Stimulated activated CD8-positive, alpha-beta memory T cell treated with anti-CD3 and anti-CD28 coated beads, Interleukin-2, amount 100 ng/mL, for 1 hour (primary cell): Measurements from ENCODE around the gene PRDM16.

ENCODE experiments used
- DNase-seq, 2 donors: peaks; one replicate each; pipeline ENCODE4 v3.0.0-alpha.2; 2020; ENCODE audit warnings: low read depth in 2 of 2

PRDM16 gene

DNA sequence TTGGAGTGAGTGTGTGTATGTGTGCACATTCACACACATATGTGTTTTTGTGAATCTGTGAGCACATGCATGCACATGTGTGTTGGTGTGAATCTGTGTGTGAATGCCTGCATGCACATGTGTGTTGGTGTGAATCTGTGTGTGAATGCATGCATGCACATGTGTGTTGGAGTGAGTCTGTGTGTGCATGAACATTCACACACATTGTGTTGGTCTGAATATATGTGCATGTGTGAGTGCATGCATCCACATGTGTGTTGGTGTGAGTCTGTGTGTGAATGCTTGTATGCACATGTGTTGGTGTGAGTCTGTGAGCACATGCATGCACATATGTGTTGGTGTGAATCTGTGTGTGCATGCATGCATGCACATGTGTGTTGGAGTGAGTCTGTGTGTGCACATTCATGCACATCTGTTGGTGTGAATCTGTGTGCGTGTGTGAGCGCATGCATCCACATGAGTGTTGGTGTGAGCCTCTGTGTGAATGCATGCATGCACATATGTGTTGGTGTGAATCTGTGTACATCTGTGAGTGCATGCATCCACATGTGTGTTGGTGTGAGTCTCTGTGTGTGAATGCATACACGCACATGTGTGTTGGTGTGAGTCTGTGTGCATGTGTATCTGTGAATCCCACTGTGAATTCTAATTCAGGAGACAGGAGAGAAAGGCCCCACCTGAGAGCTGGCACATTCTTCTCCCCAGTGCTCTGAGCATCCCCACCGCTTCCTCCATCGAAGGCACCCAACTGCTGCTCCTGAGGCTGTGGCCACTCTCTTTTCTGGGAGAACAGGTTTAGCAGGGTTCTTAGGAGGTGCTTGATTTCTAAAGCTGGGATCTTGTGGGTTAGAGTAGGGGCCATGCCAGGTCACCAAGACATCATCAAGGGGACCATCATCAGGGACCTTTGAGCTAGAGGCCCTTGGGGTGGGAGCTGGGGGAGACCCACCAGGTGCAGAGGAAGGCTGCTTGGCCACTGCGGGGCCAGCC lies 267.9 kb downstream of the PRDM16 start:
- DNase-seq: no peak

DNA sequence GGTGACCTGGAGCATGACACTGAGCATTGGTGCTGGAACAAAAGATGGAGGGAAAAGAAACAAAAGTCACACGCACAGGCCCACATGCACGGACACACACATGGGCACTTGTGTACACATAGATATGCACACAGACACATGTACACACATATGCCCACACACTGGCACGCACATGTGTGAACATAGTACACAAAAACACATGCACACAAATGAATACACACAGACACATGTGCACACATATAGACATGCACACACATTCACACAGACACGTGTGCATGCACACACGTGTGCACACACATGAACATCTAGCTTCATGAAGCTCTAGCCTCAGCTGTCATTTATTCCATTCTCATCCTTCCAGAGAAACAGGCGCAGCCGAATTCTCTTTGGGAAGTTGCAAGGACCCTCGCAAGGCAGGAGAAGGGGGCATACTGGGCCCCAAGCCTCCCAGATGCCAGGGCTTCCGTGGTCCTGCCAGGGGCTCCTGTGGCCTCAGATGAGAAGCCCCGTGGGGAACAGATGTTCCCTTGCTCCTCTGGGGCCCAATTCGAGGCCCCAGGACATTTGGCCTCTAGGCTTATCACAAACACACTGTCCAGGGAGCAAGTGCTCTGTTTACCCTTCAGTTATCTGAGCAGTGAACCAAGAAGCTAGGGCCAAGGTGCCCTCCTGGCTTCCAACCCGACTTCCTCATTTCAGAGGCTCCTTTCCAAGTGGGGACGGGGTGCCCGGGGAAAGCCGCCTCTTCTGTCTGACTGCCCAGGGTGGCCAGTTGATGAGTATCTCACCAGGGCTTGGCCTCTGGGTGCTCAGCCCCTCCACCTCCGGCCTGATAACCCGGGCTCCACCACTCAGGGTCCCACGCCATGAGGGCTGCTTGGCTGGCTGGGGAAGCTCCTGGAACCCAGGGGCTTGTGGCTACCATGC lies 269.1 kb downstream of the PRDM16 start:
- DNase-seq: no peak

DNA sequence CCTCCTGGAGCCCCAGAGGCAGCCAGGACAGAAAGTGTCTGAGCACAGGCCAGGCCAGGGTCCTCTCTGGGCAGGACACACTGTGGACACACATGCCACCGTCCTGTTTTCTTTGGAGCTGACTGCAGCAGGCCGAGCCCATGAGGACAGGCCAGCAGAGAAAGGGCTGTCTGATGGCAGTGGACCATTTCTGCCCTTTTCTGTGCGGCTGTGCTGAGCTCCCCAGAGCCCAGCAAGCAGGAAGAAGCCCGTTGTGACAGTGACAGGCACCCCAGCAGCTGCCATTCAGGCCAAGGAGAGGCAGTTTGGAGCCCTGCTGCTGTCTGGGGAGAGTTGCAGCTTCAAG lies 269.7 kb downstream of the PRDM16 start:
- DNase-seq: no peak

DNA sequence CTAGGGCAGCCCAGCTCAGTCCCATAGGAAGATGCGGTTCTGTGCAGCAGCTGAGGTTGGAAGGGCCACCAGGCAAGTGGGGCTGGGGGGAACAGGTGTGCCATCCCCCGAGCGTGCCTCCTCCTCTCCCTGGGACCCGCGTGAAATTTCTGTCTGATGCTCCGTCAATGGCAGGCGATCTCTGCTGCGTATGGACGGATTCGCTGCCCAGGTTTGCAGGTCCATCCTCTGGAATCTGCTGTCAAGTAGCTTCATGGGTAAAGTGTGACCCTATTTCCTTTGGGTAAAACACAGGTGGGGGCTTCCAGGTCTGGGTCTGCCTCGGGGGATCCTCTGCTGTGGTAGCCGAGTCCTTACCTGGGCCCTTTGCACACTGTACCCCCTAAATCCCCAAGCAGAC lies 270.9 kb downstream of the PRDM16 start:
- DNase-seq: no peak

DNA sequence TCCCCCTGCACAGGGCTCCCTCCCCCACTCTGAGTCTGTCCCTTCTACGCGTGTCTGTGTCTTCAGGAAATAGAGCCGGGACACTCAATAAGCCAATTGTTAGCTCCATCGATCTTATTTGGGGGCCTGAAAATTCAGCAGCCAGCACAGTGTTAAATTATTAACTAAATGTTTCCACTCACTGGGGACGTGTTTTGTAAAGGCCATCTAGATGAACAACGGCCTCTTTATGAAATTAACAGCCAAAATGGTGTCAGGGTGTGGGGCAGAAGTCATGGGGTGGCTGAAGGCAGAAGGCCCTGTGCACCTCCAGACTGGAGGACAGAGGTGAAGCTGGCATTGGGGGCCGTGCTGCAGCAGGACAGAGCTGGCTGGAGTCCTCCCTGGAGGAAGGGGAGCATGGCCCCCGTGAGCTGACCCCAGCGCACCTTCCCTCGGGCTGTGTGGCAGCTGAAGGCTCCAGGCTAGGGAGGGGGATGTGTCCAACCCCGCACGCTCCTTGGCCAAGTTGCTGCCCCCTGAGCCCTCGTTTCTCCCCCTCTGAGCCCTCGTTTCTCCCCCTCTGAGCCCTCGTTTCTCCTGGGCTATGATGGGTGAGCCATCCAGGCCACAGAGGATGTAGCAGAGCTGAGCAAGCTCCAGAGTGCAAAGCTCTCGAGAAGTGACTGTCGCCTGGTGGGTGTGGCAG lies 271.7 kb downstream of the PRDM16 start:
- no peak for DNase-seq

DNA sequence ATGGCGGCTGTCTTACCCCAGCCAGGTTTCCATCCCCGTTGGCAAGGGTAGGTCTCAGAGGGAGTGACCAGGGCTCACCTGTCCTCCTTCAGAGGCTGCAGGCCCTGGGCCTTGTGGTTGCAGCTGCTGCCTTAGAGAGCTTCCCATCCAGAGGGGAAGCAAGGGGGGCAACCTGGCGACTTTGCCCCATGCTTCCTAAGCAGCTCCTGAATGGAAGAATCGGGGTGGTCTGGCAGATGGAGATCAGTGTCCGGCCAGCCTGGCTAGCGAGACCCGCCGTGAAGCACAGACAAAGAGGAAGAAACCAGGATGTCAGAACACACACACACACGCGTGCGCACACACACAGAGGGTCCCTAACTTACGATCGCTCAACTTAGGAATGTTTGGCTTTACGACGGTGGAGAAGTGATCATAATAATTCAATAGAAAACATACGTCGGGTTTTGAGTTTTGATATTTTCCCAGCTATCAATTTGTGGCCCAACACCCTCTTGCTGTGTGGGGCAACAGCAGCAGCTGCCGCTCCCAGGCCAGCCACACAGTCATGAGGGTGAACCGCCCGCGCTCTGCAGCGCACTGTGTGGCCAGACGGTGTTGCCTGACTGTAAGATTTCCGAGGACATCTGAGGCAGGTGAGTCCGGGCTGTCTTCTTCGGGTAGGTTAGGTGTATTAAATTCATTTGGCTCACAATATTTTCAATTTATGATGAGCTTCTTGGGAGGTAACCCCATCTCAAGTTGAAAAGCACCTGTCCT lies 272.4 kb downstream of the PRDM16 start:
- DNase-seq: no peak

DNA sequence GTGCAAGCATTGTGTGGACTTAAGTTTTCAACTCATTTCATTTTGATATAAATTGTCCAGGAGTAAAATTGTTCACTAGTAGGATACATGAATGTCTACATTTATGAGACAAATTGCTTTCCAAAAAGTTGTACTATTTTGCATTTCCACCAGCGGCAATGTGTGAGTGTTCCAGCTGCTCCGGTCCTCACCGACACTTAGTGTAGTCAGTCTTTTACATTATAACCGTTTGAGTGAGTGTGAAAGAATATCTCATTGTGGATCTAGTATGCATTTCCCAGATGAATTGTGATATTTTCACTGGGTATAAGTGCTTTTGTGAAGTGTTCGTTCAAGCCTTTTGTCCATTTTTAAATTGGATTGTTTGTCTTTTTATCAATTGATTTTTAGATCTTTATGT lies 274.0 kb downstream of the PRDM16 start:
- DNase-seq: no peak

DNA sequence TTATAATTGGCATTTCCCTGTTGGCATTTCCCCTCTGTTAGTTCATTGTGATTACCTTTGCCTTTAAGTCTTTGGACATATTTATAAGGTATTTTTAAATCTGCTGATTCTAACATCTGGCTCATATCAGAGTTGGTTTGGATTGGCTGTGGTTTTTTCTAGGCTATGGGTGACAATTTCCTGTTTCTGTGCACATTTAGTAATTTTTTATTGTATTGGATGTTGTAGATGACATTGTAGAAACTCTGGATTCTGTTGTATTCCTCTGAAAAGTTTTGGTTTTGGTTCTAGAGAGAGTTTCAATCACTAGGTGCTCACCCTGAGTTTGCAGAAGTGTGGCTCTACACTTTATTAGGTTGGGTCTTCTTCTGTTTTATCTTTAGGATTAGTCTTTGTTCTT lies 275.4 kb downstream of the PRDM16 start:
- DNase-seq: no peak

DNA sequence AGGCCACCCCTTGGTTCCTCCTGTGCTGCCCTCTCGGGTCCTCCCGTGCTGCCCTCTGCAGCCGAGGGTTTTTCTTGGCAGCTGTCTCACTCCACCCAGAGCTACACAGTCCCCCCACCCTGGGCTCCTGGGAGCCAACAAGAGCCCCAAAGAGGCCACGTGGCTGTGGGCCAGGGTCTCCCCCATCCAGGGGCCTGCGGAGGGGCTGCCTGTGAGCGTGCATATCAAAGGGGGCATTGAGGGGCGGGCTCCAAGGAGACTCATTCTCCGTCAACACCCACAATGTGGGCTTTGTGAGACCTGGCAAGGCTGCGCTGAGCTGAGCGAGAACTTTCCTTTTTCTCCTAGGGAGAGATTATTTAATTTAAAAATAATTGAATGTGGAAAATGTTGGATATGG lies 276.8 kb downstream of the PRDM16 start:
- no peak for DNase-seq

DNA sequence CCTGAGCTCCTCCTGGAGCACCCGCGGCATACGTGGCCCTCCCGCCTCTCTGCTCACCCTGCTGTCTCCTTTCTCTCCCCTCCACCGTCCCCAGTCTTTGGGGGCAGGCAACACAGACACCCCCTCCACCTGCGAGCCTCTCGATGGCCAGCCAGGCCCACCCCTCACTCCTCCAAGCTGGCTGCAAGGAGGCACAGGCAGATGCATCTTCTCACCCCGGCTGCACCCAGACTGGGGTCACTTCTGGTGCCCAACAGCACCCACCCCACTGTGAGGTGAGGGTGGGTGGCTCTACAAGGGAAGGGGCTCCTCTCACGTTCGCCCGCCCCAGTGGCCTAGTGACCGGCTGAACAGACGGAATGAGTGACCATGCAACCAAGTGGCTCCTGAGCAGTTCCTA lies 277.5 kb downstream of the PRDM16 start:
- no peak for DNase-seq

DNA sequence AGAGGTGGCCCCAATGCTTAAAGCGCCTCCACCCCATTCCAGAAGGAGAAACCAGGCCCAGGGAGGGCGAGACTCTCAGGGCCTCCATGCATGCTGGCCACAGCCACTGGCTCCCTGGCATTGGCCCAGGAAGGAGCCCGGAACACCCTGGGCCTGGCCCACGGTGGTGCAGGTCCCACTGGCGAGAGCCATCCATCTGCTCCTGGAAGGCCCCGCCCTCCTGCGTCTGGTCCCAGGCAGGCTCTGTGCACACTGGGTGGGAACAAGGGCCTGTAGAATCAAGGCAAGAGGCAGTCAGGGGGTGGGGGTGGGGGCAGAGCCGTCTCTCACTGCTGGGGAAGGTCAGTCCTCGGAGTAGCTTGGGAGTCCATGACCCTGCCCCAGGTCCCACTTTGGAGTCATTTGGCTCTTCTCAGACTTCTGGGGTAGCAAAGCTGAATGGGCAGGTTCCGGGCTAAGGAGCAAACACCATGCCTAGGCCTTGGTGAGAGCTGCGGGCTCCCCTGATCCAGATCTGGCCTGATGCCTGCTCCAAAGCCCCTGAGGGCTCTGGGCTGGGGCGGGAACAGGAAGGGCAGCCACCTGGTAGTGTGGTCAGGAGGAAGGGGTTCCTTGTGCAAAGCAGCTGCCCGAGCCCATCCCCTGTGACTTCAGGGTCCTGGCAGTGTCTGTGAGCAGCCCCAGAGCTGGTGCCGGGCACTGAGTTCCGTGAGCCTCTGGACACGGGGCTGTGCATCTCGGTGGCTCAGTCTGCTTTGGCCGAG lies 278.4 kb downstream of the PRDM16 start:
- DNase-seq: no peak

DNA sequence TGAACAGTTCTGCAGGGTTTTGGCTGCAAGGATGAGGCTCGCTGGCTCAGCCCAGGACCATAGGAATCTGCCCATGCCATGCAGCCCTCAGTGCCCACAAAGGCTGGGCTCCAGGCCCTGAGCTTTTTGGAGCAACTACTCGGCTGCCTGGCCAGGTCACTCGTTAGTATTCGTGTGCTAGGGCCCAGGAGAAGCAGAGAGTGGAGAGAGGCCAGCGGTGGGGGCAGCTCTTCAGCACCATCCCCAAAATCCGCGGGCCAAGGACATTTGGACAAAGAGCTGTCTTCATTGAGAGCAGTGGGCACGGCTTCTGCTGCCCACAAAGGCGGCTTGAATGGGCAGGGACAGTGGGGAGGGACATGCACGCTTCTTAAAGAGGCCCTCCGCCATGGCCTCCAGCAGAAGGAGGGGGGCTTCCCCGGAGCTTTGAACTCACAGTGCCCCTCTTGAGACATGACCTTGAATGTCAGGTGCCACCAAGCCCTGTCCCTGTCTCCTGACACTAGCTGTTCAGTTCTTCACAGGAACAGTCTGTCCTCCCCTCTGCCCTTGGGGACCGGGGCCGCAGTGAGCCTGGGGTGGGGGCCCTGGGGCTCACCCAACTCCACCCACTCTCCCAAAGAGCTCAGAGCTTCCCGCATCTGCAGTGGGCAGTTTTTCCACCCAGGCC lies 279.3 kb downstream of the PRDM16 start:
- no peak for DNase-seq

DNA sequence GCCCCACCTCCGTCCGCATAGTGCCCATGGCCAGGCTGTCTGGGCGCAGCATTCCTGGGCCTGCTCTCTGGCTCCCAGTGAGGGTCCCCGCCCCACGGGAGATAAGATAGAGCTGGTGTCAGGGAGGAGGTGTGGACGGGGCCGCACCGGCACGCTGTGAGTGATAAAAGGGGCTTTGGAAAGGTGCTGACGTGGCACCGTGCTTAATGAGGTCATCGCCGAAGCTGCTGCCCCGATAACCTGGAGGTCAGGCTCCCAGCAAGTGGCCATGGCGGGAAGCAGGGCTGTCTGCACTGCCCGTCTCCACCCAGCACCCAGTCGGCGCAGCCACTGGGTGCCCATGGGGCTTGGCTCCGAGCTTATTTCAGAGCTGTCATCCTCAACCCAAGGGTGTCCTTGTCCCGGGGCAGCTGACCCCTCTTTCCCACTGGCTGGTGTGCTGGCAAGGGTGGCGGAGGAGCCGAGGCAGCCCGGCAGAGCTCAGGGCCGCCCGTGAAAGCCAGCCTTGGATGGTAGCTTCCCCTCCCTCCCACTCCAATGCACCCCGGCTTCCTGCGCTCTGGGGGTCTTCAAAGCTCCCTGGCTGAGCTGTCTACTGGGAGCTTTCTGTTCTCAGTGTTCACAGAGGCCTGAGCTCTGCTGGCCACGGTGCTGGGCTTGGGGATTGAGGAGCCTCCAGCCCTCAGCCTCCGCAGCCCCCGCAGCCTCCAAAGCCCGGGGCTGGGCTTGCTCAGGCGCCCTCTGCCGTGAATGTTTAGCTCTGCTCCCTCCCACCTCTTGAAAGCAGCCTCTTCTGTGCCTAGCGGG lies 280.4 kb downstream of the PRDM16 start:
- no peak for DNase-seq

DNA sequence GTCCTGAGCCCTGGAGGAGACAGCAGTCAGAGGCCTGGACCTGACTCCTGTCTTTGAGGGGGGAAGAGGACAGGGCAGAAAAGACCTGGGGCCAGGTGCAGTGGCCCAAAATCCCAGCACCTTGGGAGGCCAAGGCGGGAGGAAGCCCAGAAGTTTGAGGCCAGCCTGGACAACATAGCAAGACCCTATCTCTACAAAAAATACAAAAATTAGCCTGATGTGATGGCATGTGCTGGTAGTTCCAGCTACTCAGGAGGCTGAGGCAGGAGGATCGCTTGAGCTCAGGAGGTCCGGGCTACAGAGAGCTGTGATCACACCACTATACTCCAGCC lies 280.9 kb downstream of the PRDM16 start:
- DNase-seq: no peak

DNA sequence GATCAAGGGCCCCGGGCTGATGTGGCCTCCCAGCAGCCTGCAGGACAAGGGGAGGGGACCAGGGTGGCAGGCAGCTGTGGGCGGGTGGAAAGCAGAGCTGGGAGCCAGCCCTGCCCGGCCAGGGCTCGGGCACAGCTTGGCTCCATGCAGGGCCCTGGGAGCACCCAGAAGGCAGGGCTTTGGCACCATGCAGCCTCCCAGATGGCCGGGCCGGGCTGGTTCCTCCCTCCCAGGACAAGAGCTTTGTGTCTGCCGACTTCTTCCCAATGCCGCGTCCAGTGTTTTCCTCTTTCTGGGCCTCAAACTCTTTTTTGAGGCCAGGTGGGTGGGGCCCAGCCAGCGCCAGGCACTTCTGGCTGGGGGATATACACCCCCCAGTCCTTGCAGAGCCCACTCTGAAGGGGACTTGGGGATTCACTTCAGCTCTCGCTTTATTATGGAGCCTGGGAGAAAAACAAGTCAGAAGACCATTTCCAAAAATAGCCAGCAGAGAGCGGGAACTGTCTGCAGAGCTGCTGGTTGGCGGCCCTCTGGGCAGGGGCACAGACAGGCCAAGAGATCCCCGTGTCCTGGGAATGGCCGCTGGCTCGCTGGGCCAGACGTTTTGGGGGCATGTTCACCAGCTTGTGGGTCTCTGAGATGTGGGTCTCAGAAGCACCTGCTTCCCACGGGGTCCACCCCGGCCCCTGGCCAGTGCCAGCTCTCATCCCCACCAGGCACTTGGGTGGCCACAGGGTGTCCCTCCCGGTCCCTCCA lies 281.7 kb downstream of the PRDM16 start:
- DNase-seq: no peak

DNA sequence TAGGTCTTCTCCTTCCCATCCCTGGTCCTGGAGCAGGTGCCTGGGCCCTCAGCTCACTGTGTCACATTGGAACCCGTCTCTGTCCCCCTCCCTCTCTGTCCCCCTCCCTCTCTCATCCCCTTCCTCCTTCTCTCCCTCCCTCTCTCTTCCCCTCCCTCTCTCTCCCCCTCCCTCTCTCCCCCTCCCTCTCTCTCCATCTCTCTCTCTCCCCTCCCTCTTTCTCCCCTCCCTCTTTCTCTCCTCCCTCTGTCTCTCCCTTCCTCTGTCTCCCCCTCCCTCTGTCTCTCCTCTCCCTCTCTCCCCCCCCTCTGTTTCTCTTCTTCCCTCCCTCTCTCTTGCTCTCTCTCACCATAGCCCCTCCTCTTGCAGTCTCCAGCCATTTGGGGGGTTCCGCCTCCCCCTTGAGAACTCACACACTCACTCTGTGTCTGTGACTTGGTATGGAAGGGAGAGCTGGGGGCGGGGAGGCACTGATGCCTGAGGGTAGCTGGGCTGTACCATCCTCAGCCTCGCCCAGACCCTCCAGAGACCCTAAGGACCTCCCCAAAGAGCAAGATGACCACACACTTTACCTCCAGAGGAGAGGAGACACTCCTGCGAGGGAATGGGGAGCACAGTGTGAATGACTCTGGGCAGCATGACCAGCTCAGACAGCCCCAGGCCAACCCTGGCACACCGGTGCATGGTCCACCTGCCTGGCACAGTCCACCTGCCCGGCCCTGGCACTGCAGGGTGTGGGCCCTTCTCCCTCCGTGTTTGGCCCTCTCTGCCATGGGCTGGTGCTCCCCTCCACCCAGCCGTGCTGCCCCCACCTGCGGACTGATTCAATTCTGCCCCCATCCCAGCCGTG lies 282.7 kb downstream of the PRDM16 start:
- DNase-seq: no peak

DNA sequence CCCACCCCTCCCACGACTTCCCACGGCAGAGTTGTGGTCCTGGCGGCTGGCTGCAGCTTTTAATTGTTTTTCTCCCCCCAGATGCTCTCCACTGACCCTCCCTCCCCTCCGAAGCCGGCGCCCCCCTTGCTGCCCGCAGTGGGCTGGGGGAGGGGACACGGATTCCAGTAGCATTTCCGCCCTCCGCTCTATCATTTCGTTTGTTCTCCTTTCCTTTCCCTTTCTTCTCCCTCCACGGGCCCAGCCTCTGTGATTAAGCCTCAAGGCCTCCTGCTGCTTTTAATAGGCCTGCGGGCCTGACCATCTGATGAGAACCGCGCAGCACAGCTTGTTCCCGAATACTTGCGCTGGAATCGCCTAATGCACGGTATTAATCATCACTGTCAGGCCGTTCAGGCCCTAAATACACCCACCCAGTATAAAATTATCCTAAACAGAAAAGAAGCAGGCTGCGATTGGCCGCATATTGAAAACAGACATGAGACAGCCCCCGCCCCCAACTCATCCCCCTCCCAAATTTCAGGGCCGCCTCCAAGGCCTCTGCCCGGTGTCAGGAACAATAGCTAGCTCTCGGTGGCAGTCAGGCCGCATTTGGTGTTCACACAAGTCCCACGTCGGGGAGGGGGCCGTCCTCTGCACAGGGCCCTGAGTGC lies 283.4 kb downstream of the PRDM16 start:
- DNase-seq: no peak
